Nephron (organoid): ENCODE data around the gene LCT.

Experiments used
- H3K27ac Mint-ChIP-seq, 3 experiments: 2 replicates each; pipeline ENCODE4 v1.8.0; 2020; ENCODE audit warnings: mixed read lengths in 3 of 3, mild to moderate bottlenecking in 2 of 3, moderate library complexity in 1 of 3
- H3K27me3 Mint-ChIP-seq: 2 replicates; pipeline ENCODE4 v1.8.0; 2021; ENCODE audit warnings: low read depth, mild to moderate bottlenecking, moderate library complexity, mixed read lengths
- H3K36me3 Mint-ChIP-seq: 2 replicates; pipeline ENCODE4 v1.8.0; 2020; ENCODE audit warnings: low read depth, mixed read lengths
- H3K4me1 Mint-ChIP-seq: 2 replicates; pipeline ENCODE4 v1.8.0; 2020; ENCODE audit warnings: mixed read lengths
- H3K4me3 Mint-ChIP-seq, 3 experiments: 2 replicates each; pipeline ENCODE4 v1.8.0; 2020; ENCODE audit warnings: mild to moderate bottlenecking in 3 of 3, mixed read lengths in 3 of 3, moderate library complexity in 2 of 3
- H3K9me3 Mint-ChIP-seq: 2 replicates; pipeline ENCODE4 v1.8.0; 2020; ENCODE audit warnings: mixed read lengths
- CTCF ChIP-seq, 3 experiments: fragments of 200-600 bp; sonication (generic); IDR thresholded peaks; one replicate each; pipeline ENCODE4 v1.5.0; 2021; ENCODE audit warnings: antibody characterized with exemption in 3 of 3; ENCODE audit not compliant: unreplicated experiment in 3 of 3

LCT gene

GRCh38 chr2:135744760-135745314 is 92.1 kb downstream of the LCT start:
- H3K36me3 Mint-ChIP-seq = peaks cover 46% of the 10 kb centered on the region
- peak overlapping the region in 2 of 3 experiments; percentile 28 to 41 for H3K27ac Mint-ChIP-seq
- no peaks in the 10 kb centered on the region for H3K27me3 Mint-ChIP-seq
- no peak for TF ChIP-seq CTCF (IDR thresholded peaks at IDR 0.05; ENCODE audit: unreplicated experiment in 3 of 3)
- no peaks in the 10 kb centered on the region for H3K9me3 Mint-ChIP-seq
- H3K4me3 Mint-ChIP-seq = peak overlapping the region; percentile 71 to 74 (median 73)
- peaks cover 15% of the 10 kb centered on the region for H3K4me1 Mint-ChIP-seq

DNA sequence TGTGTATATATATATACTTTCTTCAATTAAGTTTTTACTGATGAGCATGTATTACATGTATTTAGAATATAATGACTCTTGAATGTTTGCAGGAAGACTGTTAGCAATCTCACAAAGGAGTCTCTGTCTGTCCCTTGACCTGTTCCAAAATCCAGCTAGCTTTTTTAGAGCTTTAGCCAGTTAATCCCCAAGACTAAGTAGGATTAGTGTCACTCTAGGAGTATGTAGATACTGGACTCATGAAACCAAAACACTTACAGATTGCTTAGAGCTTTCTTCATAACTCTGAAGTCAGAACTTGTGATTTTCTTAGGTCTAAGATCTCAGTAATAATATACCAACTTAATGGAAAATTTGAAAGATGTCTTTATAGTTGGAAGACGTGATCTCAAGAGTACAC is 93.1 kb downstream of the LCT start:
- peak overlapping the region in 2 of 3 experiments; percentile 43 to 70 for H3K27ac Mint-ChIP-seq
- no peaks in the 10 kb centered on the region for H3K27me3 Mint-ChIP-seq
- H3K9me3 Mint-ChIP-seq = no peaks in the 10 kb centered on the region
- TF ChIP-seq CTCF (IDR thresholded peaks at IDR 0.05; ENCODE audit: unreplicated experiment in 3 of 3) = no peak
- H3K36me3 Mint-ChIP-seq = peaks cover 36% of the 10 kb centered on the region
- peak overlapping the region; percentile 67 to 74 (median 73) for H3K4me3 Mint-ChIP-seq
- peaks cover 15% of the 10 kb centered on the region for H3K4me1 Mint-ChIP-seq

DNA sequence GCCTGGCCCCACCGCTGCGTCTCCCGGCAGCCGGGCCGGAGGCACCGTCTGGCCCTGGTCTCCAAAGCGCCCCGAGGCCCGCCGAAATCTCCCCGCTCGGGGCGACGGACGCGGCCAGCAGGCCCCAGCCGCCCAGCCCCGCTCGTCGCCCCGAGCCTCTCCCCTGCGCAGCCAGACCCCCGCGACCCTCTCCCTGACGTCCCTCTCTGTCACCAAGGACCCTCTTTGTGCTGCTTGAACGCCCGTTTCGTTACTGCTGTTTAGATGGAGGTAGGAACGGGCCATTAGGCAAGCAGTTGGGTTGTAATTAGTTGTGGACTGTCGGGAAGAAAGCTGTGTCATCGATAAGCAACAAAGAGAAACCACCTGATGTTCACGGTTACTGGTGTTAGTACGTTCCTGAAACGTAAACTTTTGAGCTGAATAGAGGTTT is 94.6 kb downstream of the LCT start:
- Mint-ChIP-seq H3K4me3 (peak overlapping the region; percentile 92 to 94 (median 93)), H3K9me3 (no peaks in the 10 kb centered on the region), H3K27me3 (no peaks in the 10 kb centered on the region), H3K4me1 (peaks cover 15% of the 10 kb centered on the region), H3K36me3 (peaks cover 26% of the 10 kb centered on the region), H3K27ac (peak overlapping the region; percentile 88 to 99 (median 97))
- no peak for TF ChIP-seq CTCF (IDR thresholded peaks at IDR 0.05; ENCODE audit: unreplicated experiment in 3 of 3)

DNA sequence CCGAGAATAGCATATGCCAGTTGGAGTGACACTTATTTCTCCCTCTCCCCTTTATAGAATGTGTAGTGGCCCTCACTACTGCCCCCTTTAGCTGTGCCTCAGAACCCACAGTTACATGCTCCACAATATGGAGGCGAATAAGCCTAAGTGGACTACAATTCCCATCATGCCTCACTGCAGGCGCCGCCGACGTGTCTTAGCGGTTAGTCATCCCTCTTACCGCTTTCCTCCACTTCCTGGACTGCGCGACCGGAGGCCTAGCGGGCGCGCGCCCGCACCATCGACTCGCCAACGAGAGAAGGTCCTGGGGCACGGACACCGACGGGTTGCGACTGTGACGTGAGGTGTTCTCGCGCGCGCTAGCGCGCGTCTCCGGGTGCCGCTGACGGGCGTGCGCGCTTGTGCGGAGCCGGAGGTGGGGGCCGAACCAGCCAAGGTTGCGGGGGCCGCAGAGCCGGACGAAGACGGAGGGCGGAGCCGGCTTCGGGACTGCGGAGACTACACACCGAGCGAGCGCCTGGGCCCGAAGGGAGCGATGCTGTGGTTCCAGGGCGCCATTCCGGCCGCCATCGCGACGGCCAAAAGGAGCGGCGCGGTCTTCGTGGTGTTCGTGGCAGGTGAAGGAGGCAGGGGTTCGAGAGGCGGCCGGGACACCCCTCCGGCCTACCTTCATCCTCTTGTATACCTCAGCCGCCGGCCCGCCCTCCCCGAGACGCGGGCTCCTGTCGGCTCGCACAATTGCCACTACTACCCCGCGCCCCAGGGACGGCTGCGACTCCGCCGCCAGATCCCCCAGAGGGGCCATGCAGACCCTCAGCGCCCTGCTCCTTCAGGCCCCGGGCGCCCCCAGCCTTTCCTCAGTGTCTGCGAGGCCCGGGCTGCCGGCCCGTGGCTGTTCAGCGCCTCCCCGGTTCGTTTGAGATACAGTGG is 95.3 kb downstream of the LCT start, which contains the start of gene UBXN4:
Gene UBXN4 (plus strand): TSS at position 461 of the 930 bp plus-strand sequence. CDS start 75 bp downstream, at position 536.
- H3K36me3 Mint-ChIP-seq = peaks cover 22% of the 10 kb centered on the region
- no peaks in the 10 kb centered on the region for H3K9me3 Mint-ChIP-seq
- H3K27me3 Mint-ChIP-seq = no peaks in the 10 kb centered on the region
- H3K4me1 Mint-ChIP-seq = peaks cover 15% of the 10 kb centered on the region
- peak within 1 kb of the TSS; percentile 92 to 94 (median 93) for H3K4me3 Mint-ChIP-seq
- peak; percentile 48 to 63 (median 51) for TF ChIP-seq CTCF (IDR thresholded peaks at IDR 0.05; ENCODE audit: unreplicated experiment in 3 of 3)
- peak within 1 kb of the TSS; percentile 88 to 99 (median 97) for H3K27ac Mint-ChIP-seq

DNA sequence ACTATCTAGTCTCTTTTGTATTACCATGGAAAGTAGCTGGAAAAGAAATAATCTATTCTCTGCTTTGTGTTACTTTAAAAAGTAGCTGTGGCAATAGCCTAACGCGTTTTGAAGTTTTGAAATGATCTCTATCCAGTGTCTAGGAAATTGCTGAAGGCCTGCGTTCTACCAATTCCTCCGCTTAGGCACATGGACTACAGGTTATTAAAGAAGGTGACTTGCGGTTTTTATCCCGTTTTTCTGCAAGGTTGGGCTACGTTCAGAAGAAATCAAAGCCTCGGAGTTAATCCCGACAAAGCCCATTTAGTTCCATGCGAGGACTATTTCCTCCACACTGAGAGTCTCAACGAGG is 96.0 kb downstream of the LCT start:
- Mint-ChIP-seq H3K4me3 (peak overlapping the region; percentile 92 to 94 (median 93)), H3K36me3 (peaks cover 15% of the 10 kb centered on the region), H3K9me3 (no peaks in the 10 kb centered on the region), H3K27ac (peak overlapping the region; percentile 42 to 97 (median 66)), H3K27me3 (no peaks in the 10 kb centered on the region), H3K4me1 (peaks cover 15% of the 10 kb centered on the region)
- TF ChIP-seq CTCF (IDR thresholded peaks at IDR 0.05; ENCODE audit: unreplicated experiment in 3 of 3) = no peak
